DMS153 treated with DMSO at 0.1 percent for 48 hours (cell line): ENCODE data around the gene ARAP1.

Experiments used
- DNase-seq: peaks from one replicate; lab custom pipeline; 2025; ENCODE audit not compliant: unreplicated experiment; lab: John Stamatoyannopoulos, UW

ARAP1 gene

DNA sequence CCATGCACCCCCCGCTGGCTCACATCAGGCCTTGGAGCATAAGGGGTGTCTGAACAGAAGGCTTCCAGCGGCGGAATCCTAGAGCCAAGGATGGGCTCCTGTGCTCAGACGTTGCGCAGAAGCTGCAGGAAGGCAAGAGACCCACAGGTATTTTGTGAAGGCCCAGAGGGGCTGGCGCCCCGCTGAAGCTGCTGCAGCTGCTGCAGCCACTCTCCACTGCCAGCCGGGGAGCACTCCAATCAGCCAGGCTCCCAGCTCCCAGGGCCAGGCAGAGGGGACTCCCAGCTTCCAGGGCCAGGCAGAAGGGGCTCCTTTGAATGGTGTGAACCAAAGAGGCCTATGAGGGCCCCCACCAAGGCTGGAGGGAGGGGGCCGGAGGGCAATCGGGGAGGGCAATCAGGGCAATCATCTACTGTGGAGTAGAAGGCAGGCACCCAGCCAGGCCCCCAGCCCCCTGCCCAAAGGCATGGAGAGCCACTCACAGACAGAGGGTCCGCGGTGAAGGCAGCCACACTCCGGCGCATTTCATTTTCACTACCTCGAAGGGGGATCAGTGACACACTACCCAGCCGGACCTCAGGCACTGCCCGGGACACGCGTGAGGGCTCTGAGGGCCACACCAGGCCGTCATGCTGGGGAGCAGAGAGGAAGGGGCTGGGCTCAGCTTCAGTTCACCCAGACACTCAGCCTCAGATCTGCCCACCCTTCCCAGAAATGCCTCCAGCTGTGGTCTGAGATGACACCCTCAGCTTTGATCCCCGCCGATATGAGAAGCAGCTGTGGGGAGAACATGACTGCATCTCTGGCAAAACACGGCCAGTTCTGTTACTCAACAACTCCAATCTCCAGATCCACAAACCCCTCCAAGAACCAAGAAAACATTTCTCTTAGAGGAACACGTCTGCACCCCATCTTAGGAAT lies 66.4 kb downstream of the ARAP1 start:
- no peak for DNase-seq

DNA sequence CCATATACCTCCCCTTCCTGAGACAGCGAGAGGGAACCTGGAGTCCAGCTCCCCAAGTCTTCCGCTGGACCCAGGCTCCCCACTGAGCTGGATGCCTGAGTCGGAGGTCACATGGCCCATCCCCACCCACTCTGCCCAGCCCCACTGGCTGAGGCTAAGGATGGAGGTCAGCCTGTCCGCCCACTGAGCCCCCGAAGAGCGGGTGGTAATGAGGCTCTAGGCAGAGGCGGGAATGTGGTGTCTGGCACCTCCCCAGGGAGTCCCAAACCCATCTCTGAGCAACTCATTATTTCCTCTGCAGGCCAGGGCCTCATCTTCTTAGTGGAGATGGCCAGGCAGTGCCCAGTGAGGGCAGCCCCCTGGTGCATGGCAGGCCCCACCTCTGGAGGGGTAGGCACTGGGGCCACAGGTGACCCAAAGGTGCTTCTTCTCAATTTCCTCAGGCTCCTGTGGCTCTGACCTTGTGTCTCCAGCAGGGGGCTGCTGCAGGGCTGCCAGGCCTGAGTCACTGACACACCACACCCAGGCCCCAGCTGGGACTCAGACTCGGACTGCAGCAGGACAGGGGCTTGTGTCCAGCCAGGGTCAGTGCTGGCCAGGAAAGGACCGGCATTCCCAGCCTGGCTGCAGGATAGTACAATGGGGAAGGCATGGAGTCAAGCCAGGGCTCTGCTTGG lies 67.8 kb downstream of the ARAP1 start:
- no peak for DNase-seq

DNA sequence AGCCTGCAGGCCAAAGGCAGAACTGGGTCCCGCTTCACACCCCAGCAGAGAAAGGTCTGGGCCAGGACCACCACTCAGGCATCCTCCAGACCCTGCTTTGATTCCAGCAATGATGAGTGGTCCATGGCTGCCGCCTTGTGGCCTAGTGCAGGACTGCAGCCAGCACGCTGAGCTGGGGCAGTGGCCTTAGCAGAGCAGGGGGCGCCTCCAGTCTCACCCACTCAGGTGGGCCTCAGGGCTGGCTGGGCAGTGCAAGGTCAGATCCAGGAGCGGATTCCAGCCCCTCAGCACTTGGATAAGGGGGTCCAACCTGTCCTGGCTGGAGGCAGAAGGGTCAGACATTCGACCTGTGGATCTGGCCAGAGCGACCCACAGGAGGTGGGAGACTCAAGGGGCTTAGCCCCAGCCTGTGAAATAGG lies 68.4 kb downstream of the ARAP1 start:
- peak; percentile 14 for DNase-seq

DNA sequence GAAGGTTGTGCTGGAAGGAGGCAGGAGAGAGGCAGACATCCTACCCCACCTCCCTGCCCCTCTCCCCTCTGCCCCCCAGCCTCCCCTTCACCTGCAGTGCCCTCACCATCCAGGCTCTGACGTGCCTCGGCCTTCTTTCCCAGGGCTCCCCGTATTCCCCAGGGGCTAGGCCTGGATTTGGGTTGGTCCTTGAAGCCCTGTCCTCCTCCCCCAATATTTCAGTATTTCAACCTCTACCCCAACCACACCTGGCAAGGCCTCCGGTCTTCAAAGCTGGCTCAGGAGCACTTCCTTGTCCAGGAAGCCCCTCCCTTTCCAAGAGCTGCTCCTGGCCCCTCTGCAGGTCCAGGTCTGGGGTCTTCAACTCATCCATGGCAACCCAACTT lies 69.4 kb downstream of the ARAP1 start:
- DNase-seq, result no peak

DNA sequence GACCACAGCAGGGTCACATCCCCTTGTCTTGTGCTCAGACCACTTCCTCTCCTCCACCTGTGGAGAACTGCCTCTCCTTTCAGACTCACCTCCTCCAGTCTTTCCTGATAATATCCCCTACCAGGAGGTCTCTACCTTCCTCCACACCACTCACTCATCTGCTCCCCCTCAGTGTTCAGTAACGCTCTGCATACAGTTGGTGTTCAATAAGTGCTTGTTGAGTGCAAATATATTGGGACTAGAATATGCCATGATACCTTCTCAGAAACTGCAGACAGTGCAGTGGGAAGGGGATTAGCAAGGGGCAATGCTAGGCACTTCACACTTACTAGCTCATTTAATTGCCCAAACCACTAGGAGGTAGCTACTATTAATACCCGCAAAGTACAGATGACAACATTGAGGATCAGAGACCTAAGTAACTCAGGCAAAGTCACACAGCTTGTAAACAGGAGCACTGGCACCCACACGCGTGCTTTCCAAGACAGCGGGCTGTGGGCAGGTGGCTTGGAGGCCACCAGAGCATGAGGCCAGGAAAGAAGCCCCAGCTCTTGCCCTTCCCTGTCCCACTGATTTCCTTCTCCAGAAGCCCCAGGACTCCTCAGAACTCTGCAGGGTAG lies 69.9 kb downstream of the ARAP1 start:
- DNase-seq, result no peak

DNA sequence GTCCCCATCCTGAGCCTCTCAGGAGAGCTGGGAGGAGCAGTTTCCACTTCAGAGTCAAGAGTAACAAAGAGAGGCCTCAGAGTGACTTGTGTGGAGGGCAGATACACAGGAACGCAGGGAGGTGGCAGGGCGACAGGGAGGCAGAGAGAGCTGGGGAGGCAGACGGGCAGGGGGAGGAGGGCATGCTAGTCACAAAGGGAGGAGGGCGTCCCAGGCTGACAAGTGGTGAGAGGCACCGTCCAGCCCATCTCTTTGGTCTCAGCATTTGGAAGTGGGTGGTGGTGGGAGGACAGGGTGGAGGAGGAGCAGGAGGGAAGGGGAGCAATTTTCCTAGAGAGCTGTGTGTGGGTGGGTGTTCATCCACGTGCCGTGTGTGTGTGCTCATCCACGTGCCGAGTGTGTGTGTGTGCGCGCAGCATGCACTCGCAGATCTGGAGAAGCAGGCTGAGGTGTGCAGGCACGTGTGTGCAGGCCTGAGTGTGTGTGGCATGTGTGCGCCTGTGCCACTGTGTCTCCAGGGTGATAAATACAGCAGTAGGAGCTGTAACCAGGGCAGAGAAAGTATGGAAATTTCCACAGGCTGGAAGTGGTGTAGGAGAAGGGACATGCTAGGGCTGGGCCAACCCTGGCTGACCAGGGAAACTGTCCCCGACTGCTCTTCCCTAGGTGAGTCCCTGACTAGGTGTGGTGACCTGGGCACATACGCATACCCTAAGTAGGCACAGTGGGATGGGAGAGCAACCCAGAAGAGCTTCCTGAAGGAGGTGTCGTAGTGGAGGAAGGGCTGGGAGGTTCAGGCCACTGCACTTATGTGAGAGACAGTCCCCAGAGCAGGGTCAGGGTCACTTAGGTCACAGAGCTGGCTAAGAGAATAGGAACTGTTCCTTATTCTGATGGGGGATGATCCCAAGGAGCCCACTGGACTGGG lies 70.7 kb downstream of the ARAP1 start:
- DNase-seq, result no peak

DNA sequence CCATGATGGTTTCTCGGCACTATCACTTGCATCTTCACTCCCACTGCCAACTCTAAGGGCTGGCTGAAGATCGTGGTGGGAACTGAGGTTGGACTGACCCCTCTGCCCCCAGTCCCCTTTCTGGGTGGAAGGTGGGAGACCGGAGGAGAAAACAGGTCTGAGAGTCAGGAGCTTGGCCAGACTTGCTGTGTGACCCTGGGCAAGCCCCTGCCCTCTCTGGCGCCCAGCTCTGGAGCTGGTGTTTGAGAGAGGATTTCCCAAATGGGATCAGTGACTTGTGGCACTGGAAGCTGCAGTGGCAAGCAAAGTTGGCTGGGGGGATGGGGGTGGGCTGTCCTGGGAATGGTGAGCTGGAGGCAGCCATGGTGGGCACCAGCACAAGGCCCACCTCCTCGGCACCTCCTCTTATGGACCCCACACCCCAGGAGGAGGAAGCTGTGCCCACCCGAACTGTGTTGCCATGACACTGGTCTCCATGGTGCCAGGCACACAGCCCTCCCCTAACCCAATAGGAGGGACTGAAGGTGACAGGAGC lies 71.5 kb downstream of the ARAP1 start:
- DNase-seq, result no peak

DNA sequence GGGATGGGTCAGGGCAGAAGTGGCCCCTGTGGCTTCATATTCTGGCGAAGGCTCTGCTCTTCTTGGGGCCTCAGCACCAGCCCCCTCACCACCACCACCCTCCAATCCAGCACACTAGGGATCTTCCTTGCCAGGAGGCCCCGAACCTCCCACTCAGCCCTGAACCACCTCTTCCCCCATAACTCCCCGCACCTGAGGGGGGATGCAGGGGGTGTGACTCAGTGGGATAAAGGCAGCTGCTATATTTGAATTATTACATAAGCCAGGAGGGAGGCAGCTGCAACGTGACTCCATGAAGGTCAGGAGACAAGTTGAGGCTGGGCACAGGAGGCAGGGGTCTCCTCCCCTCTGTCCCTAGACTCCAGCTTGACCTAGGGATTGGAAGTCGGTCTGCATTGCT lies 72.3 kb downstream of the ARAP1 start:
- no peak for DNase-seq

DNA sequence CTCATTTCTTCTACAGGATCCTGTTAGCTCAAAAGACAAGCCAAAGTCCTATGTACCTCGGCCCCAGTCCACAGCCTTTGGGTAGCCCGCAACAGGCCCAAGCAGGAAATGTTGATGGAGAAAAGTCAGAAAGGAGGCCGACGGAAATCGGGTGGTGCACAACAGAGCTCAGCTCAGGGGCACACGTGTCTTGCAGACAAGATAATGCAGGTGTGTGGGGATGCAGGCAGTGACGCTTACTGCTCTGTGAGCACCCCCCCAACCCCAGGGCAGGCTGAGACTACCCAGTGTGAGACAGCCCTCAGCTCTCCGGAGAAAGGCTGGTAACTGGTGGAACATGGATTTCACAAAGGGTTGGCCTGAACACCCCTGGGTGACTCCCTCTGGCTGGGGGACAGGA lies 73.7 kb downstream of the ARAP1 start:
- DNase-seq, result no peak

DNA sequence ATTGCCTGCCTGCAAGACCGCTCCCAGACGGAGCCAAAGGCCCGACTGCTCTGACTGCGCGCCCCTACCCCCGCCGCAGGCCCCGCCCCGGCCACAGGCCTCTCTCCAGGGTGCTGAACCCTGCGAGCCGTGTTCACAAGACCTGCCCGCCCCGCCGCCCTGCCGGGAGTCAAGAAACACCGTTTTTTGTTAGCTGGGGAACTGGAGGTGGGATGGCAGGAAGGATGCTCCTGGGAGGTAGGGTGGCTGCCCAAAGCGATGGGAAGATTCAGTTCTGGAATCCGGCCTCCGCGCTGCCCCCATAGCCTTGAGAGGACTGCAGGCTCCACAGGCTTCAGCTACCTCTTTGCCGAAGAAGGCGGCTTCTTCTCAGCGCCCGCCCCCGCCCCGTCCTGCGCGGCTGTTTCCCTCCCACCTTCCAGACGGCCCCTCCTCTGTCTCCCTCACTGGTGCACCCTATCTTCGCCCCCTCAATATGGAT lies 75.3 kb downstream of the ARAP1 start:
- no peak for DNase-seq

DNA sequence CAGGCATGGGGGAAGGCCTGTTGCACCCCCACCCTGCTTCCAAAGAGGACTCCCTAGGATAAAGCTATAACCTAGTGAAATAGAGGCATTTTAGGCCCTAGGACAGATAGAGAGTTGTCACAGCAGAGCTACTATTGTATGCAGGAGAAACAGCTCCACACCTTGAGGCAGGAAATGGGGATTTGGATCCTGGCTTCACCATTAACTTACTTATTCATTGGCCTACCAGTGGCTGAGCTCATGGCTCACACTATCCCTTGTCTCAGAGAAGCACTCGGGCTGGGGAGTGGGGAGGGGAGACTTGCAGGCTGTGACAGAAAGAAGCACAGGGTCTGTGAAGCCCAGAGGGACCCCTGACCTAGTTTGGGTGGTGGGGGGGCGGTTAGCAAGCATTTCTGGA lies 77.0 kb downstream of the ARAP1 start:
- no peak for DNase-seq

DNA sequence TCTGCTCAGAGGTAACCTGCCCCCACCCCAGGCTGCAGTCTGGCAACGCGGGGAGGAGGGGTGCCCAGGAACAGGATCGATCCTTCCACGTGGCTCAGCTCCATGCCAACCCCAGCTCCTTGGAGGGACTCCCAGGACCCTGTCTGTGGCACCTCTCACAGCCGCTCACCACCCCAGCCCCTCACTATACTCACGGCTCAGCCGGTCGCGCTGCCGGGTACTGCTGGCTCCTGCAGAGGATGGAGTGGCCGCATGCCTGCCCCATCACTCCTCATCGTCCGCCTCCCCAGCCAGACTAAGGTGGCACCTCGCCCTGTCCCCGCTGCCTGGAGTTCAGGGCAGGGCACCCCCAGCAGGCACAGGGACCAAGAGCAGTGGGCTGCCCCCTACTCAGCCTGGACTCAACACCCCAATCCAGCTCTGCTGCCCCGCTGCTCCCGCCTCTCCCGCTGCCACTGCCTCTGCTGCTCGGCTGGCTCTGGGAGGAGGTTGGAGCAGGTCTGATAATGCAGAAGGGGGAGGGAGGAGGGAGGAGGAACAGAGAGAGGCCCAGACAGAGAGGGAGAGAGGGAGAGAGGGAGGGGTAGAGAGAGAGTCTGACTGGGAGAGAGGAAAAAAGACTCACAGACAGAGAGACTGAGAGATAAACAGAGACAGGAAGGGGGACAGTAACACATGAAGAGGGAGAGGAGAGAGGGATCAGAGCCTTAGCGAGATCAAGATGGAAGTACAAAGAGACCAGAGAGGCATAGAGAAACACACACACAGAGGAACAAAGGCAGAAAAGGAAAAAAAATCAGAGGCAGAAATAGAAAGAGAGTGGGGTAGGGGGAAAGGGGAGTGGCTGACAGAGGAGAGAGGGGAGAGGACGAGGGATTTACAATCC lies 78.0 kb downstream of the ARAP1 start, which contains the start of gene PDE2A:
Gene PDE2A (minus strand): TSS at position 480 of the 886 bp plus-strand sequence. CDS start 215 bp downstream, at position 265.
- DNase-seq, result peak; percentile 6

DNA sequence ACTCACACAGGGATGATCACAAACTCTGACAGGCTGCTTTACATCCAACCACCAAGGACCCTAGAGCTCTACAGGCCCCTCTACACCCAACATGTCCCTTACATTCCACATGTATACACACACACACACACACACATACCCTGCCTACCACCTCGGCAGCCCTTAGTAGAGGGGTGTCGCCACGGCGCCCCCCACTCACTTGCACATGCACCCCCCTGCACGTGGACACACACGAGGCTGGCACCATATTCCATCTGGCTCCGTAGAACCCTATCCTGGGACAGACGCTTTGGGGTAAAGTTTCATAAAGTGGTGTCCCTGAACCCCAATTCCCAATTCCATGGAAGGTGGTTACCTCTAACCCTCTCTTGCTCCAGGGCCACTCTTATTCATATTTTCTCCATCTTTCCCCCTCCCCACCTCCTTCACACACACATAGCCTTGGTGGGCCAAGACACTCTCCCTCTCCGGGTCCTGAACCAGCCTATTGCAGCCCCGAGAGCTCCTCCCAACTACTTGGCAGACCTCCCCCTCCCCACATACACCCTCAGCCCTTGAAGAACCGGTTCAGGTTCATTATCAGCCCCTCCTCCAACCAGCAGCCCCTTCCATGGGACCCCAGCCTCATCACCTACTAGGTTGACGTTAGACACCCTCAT lies 78.8 kb downstream of the ARAP1 start:
- DNase-seq, result no peak

DNA sequence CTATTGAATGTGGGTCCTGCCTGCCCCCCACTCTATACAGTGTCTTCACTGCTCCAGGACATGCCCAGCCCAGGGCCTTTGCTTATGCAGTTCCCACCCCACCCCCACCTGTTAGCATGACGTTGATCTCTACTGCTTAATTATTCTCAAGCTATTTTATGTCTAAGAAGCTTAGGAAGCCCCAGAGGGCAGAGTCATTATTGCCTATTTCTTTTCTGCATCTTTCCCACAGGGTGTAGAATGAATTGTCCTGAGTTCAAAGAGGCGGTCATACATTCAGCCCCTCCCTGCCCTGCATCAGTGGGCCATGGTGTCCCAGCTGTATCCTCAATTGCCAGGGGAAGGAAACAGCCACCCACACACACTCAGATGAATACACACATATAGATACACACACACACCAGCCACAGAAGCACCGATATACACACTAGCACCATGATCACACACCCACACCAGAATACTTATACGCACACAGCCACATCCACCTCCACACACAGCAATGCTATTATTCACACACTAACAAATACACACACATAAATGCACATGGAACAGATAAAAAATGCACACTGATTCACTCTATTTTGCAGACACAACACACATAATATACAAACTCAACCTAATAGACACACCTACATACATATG lies 79.5 kb downstream of the ARAP1 start:
- DNase-seq, result no peak

DNA sequence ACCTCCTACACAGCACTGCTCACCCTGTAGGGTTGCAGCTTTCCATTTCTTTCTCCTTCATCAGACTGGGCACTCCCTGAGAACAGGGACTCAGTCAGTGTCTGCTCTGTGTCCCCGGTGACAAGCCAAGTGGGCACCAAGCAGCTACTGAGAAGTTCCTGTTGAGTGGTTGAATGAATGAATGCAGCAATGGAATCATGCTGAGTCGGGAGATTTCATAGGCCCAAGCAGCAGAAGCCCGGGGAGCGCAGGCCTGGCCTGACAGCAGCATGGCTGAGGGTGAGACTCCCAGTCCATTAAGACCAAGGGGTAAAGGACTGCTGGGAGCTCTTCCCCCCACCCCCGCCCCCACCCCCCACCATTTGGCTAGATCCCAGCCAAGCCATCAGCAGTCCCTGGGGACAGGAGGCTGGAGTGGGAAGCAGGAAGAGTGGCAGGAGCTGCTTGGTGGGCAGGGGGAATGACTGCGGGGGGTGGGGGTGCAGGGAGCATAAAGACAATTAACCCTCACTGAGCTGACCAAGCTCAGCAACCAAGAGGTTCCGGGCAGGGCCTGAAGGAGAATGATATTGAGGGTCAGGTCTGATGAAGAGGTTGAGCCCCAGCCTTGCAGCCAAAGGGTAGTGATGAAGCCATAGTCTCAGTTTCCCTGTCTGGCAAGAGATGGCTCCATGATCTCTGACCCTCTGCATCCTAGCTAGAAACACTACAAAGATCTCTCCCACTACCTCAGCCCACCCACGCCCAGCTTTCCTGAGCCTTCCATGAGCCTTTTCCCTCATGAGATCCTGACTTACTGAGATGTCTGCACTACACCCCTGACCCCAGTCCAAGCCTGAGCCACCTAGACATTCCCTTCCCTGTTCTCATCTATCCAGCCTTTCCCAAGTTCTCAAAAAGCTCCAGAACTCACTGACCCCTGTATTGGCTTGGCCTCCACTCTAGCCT lies 80.8 kb downstream of the ARAP1 start:
- no peak for DNase-seq

DNA sequence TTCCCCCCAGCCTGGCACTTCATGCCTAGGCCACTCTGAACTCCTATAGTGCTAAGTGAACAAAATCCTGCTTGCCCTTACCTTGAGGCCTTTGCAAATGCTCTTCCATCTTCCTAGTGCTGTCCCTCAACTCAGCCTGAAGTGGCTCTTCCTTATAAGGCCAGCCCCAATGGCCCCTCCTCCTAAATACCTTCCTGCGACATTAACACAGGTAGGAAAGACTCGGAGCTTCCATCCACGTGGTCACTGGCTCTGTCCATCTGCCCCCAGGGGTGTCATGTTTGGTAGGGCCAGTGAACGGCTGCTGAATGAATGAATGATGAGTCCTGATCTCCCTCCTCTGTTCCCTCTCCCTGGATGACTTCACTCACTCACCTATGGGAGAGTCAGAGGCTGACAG lies 82.2 kb downstream of the ARAP1 start:
- DNase-seq, result no peak

DNA sequence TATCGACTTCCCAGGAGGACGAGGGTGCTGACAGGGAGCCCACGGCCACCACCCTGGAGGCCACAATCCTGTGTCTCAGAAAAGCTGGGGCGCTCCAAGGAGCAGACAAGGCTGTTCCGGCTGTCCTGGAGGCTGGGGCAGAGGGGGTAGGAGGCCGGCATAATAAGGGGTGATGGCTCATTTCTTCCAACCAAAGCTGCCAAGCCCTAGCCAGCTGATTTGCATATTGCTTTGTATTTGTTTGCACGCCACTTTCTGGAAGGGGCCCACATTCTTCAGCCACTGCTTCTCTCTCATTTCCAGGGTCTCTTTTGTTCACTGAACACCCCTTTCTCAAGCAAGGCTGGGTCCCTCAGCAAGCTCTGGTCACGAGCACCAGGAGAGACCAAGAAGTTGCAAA lies 82.7 kb downstream of the ARAP1 start:
- no peak for DNase-seq
